Jurkat, Clone E6-1 (cell line): Measurements from ENCODE around the gene PPM1B.

Experiments used
- DNase-seq: peaks from one replicate; pipeline ENCODE4 v3.0.0-alpha.2; 2011; ENCODE audit warnings: low read depth, low spot score
- H3K4me3 ChIP-seq: 2 replicates; pipeline ENCODE4 v1.5.1; 2011; ENCODE audit warnings: mild to moderate bottlenecking, low read length, control low read depth, moderate library complexity

The PPM1B gene

DNA sequence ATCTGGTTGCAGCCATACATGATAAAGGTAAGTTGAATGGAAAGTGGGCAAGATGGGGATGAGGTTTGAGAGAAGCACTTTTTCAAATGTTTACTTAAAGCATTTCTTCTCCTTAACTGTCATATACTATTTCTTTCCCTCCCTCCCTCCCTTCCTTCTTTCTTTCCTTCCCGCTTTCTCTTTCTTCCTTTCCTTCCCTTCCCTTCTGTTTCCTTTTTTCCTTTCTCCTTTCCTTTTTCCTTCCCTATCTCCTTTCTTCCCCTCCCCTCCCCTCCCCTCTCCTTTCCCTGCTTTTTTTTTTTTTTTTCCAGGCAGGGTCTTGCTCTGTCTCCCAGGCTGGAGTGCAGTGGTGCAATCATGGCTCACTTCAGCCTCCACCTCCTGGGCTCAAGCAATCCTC lies 112.2 kb downstream of the PPM1B start:
- no peak for DNase-seq
- H3K4me3 ChIP-seq = no peak overlapping the region
